ENCODE measurements around the gene RYR2.

DNA sequence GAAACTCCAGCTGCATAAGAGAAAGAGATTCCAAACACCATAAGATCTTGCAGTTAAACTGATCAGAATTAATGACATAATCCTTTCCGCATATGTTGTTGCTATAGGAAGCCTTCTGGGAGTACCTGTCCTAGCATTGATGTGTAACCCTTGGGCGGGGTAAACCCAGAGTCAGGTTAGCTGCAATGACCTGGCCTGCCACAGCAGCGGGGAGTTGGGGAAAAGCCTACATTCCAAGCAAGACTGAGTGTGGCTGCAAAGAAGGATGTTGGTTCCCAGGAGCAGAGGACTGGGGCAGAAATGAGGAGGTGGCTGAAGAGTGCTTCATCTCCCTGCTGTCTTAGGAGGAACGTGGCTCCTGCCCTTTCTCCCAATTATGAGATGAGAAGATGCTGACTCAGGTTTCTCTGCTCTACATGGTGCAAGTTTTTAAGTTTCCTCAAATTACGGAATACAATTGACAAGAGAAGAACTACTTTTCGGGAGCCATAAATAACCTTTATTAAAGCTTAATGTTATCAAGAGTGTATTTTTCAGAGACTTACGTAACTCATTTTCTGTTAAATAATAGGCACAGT, 142.1 kb downstream of the RYR2 start:
- TF ChIP-seq CTCF (IDR thresholded peaks at IDR 0.05; ENCODE audit: low read depth, low read length) = no peak
- no peak for TF ChIP-seq EZH2phosphoT487 (IDR thresholded peaks at IDR 0.05; ENCODE audit: low read depth)

All from OCI-LY3 (cell line).